Gastrocnemius medialis (tissue), 4 donors: Measurements from ENCODE around the gene TNRC18. TPM values are rescaled to one million over a fixed set of nuclear protein-coding genes. Genes with fewer than 3 reads are reported as not detected.

Experiments used
- ATAC-seq, 2 donors: fragments of 150-250 bp; one replicate each; pipeline ENCODE4 v1.9.1; 2016
- DNase-seq, 2 donors: peaks; one replicate each; pipeline ENCODE4 v3.0.0-alpha.2; 2019
- H3K27ac ChIP-seq, 4 donors: fragments of 200-600 bp; sonication (generic); 1 replicate in 1 of 4; 2 replicates in 3 of 4; pipeline ENCODE4 v1.5.1; 2016 to 2018; ENCODE audit warnings: mild to moderate bottlenecking in 2 of 4, moderate library complexity in 1 of 4
- H3K27me3 ChIP-seq, 3 donors: fragments of 200-600 bp; sonication (generic) in 2 of 3; 1 replicate in 1 of 3; 2 replicates in 2 of 3; pipeline versions ENCODE4 v1.5.1 to v1.6.0; 2016 to 2019; ENCODE audit warnings: mild to moderate bottlenecking in 1 of 3, moderate library complexity in 1 of 3
- H3K36me3 ChIP-seq, 2 donors: fragments of 200-600 bp; sonication (generic) in 1 of 2; one replicate each; pipeline ENCODE4 v1.5.1; 2017 to 2018
- H3K4me1 ChIP-seq, 2 donors: fragments of 200-600 bp; sonication (generic) in 1 of 2; one replicate each; pipeline ENCODE4 v1.5.1; 2016 to 2017; ENCODE audit warnings: mild to moderate bottlenecking in 2 of 2
- H3K4me3 ChIP-seq, 4 donors: fragments of 200-600 bp; sonication (generic) in 3 of 4; 1 replicate in 1 of 4; 2 replicates in 3 of 4; pipeline ENCODE4 v1.5.1; 2016 to 2019; ENCODE audit warnings: mild to moderate bottlenecking in 2 of 4
- H3K9me3 ChIP-seq, 3 donors: fragments of 200-600 bp; sonication (generic) in 2 of 3; 1 replicate in 1 of 3; 2 replicates in 2 of 3; pipeline ENCODE4 v1.5.1; 2016 to 2019
- CTCF ChIP-seq, 5 experiments: fragments of 450-650 bp in 3 of 5; fragments of 200-600 bp in 2 of 5; sonication (generic) in 2 of 5; IDR thresholded peaks in 4 of 5; conservative IDR thresholded peaks in 1 of 5; 1 replicate in 4 of 5; 2 replicates in 1 of 5; pipeline ENCODE4 v1.5.1; 2016 to 2019; ENCODE audit warnings: antibody characterized with exemption in 5 of 5, mild to moderate bottlenecking in 3 of 5, moderate library complexity in 3 of 5
- POLR2A ChIP-seq, 2 donors: fragments of 450-650 bp; IDR thresholded peaks; one replicate each; pipeline ENCODE4 v1.6.1; 2017; ENCODE audit warnings: antibody characterized with exemption in 2 of 2, mild to moderate bottlenecking in 2 of 2, moderate library complexity in 2 of 2
- in situ Hi-C, 4 donors: fragments of 200-750 bp; cut with MboI; loops; one replicate each; pipeline versions ENCODE4 v1.15.0 to v1.8.0; 2017; ENCODE audit warnings: low sequenced_read_pairs in 4 of 4
- intact Hi-C: fragments of 100-400 bp; cut with DNase I; formaldehyde crosslinking; loops from one replicate; pipeline ENCODE4 v1.15.1; 2023; ENCODE audit warnings: low total_unique reads
- total RNA-seq, 4 donors: library from RNA; depleted of rRNA; stranded (reverse); fragments of >200 nt; gene quantifications; one replicate each; pipeline versions ENCODE4 v1.1.0 to v1.2.3, GENCODE V29; 2016

TNRC18 gene
- total RNA-seq, 4 donors from 2014 or later = 8.7 to 31.2 (median 20.5) TPM

- Histone ChIP-seq H3K27me3 (no peaks in the 10 kb centered on the region), H3K4me1 (peaks cover 8 to 13% of the 10 kb centered on the region in 2 donors), H3K36me3 (peaks cover 0 to 29% of the 10 kb centered on the region in 2 donors), H3K9me3 (no peaks in the 10 kb centered on the region), H3K4me3 (no peak overlapping the region), H3K27ac (no peak overlapping the region)
- in situ Hi-C loops (no loop called here), intact Hi-C loops (no loop called here)
- ATAC-seq = no peak
- no peak for DNase-seq
- TF ChIP-seq POLR2A (IDR thresholded peaks at IDR 0.05) = no peak
- TF ChIP-seq CTCF (IDR thresholded peaks at IDR 0.05 in 4 of 5, conservative IDR thresholded peaks at IDR 0.05 in 1 of 5) = no peak
Observed at GRCh38 chr7:5377816-5378215, 45.8 kb downstream of the TNRC18 start.

GRCh38 chr7:5377279-5377678, 46.4 kb downstream of the TNRC18 start:
- H3K9me3 ChIP-seq = no peaks in the 10 kb centered on the region
- DNase-seq = no peak
- H3K27me3 ChIP-seq = no peaks in the 10 kb centered on the region
- no peak overlapping the region for H3K4me3 ChIP-seq
- H3K27ac ChIP-seq = no peak overlapping the region
- in situ Hi-C loops (no loop called here), intact Hi-C loops (no loop called here)
- H3K36me3 ChIP-seq = peaks cover 0 to 32% of the 10 kb centered on the region in 2 donors
- ATAC-seq = no peak
- H3K4me1 ChIP-seq = peaks cover 3 to 7% of the 10 kb centered on the region in 2 donors
- TF ChIP-seq POLR2A (IDR thresholded peaks at IDR 0.05) = no peak
- TF ChIP-seq CTCF (IDR thresholded peaks at IDR 0.05 in 4 of 5, conservative IDR thresholded peaks at IDR 0.05 in 1 of 5) = no peak

GRCh38 chr7:5375925-5376324, 47.7 kb downstream of the TNRC18 start:
- no peaks in the 10 kb centered on the region for H3K9me3 ChIP-seq
- no peak overlapping the region for H3K27ac ChIP-seq
- no peak for ATAC-seq
- no peaks in the 10 kb centered on the region for H3K4me1 ChIP-seq
- DNase-seq = no peak
- H3K27me3 ChIP-seq = no peaks in the 10 kb centered on the region
- intact Hi-C loops = no loop called here
- no peak overlapping the region for H3K4me3 ChIP-seq
- in situ Hi-C loops = no loop called here
- H3K36me3 ChIP-seq = peaks cover 0 to 34% of the 10 kb centered on the region in 2 donors
- TF ChIP-seq CTCF (IDR thresholded peaks at IDR 0.05 in 4 of 5, conservative IDR thresholded peaks at IDR 0.05 in 1 of 5) = no peak
- TF ChIP-seq POLR2A (IDR thresholded peaks at IDR 0.05) = no peak

GRCh38 chr7:5374464-5374863, 49.2 kb downstream of the TNRC18 start:
- TF ChIP-seq POLR2A (IDR thresholded peaks at IDR 0.05) = no peak
- no peak for TF ChIP-seq CTCF (IDR thresholded peaks at IDR 0.05 in 4 of 5, conservative IDR thresholded peaks at IDR 0.05 in 1 of 5)
- H3K27me3 ChIP-seq = no peaks in the 10 kb centered on the region
- H3K36me3 ChIP-seq = peaks cover 0 to 44% of the 10 kb centered on the region in 2 donors
- no peak for ATAC-seq
- no peaks in the 10 kb centered on the region for H3K9me3 ChIP-seq
- no peak overlapping the region for H3K4me3 ChIP-seq
- no peak overlapping the region for H3K27ac ChIP-seq
- no peak for DNase-seq
- in situ Hi-C loops (no loop called here), intact Hi-C loops (no loop called here)
- no peaks in the 10 kb centered on the region for H3K4me1 ChIP-seq

- no peak overlapping the region for H3K27ac ChIP-seq
- H3K27me3 ChIP-seq = no peaks in the 10 kb centered on the region
- no peaks in the 10 kb centered on the region for H3K4me1 ChIP-seq
- no peak for ATAC-seq
- H3K4me3 ChIP-seq = no peak overlapping the region
- in situ Hi-C loops (no loop called here), intact Hi-C loops (no loop called here)
- no peaks in the 10 kb centered on the region for H3K9me3 ChIP-seq
- TF ChIP-seq CTCF (IDR thresholded peaks at IDR 0.05 in 4 of 5, conservative IDR thresholded peaks at IDR 0.05 in 1 of 5) = no peak
- TF ChIP-seq POLR2A (IDR thresholded peaks at IDR 0.05) = no peak
- peaks cover 0 to 44% of the 10 kb centered on the region in 2 donors for H3K36me3 ChIP-seq
- no peak for DNase-seq
Observed at GRCh38 chr7:5373300-5373699, 50.3 kb downstream of the TNRC18 start.
